Parathyroid adenoma (tissue), 2 donors: Measurements from ENCODE around the gene ACHE.

Experiments used
- H2AFZ ChIP-seq: fragments of 300-600 bp; sonication (generic); one replicate; pipeline ENCODE4 v1.7.0; 2017; ENCODE audit warnings: antibody characterized with exemption, mild to moderate bottlenecking
- H3K27ac ChIP-seq: fragments of 300-600 bp; sonication (generic); one replicate; pipeline ENCODE4 v1.7.0; 2017
- H3K27me3 ChIP-seq: fragments of 300-600 bp; sonication (generic); one replicate; pipeline ENCODE4 v1.7.0; 2017; ENCODE audit warnings: low read length; ENCODE audit not compliant: control insufficient read depth, insufficient read depth
- H3K36me3 ChIP-seq: fragments of 300-600 bp; sonication (generic); one replicate; pipeline ENCODE4 v1.7.0; 2017; ENCODE audit warnings: low read length; ENCODE audit not compliant: control insufficient read depth, insufficient read depth
- H3K4me1 ChIP-seq: fragments of 300-600 bp; sonication (generic); one replicate; pipeline ENCODE4 v1.7.0; 2017; ENCODE audit warnings: control low read depth
- H3K4me2 ChIP-seq: fragments of 300-600 bp; sonication (generic); one replicate; pipeline ENCODE4 v1.7.0; 2017; ENCODE audit warnings: low read length
- H3K4me3 ChIP-seq: fragments of 300-600 bp; sonication (generic); one replicate; pipeline ENCODE4 v1.7.0; 2017; ENCODE audit warnings: low read depth, low read length
- H3K79me2 ChIP-seq: fragments of 300-600 bp; sonication (generic); one replicate; pipeline ENCODE4 v1.7.0; 2017; ENCODE audit warnings: control low read depth
- H3K9ac ChIP-seq: fragments of 300-600 bp; sonication (generic); one replicate; pipeline ENCODE4 v1.7.0; 2017; ENCODE audit warnings: mild to moderate bottlenecking
- H3K9me3 ChIP-seq: fragments of 300-600 bp; sonication (generic); one replicate; pipeline ENCODE4 v1.7.0; 2017; ENCODE audit warnings: low read length; ENCODE audit not compliant: control insufficient read depth
- CTCF ChIP-seq: fragments of 300-600 bp; sonication (generic); IDR thresholded peaks from one replicate; pipeline ENCODE4 v1.7.0; 2017; ENCODE audit warnings: antibody characterized with exemption, mild to moderate bottlenecking
- donor health status: primary hyperparathyroidism.

Gene ACHE

GRCh38 chr7:100878013-100878412 lies 17.7 kb downstream of the ACHE start:
- no peak overlapping the region for H3K9ac ChIP-seq
- H3K27ac ChIP-seq = no peak overlapping the region
- H3K4me2 ChIP-seq = no peak overlapping the region
- no peak for TF ChIP-seq CTCF
- no peaks in the 10 kb centered on the region for H3K9me3 ChIP-seq
- H3K79me2 ChIP-seq = peaks cover 40% of the 10 kb centered on the region
- no peak overlapping the region for H3K4me3 ChIP-seq
- peaks cover 16% of the 10 kb centered on the region for H3K4me1 ChIP-seq
- no peaks in the 10 kb centered on the region for H3K36me3 ChIP-seq
- no peaks in the 10 kb centered on the region for H3K27me3 ChIP-seq
- no peak overlapping the region for H2AFZ ChIP-seq

GRCh38 chr7:100875356-100875751 lies 20.3 kb downstream of the ACHE start:
- peak overlapping the region; percentile 90 for H2AFZ ChIP-seq
- H3K27me3 ChIP-seq = no peaks in the 10 kb centered on the region
- H3K4me3 ChIP-seq = peak overlapping the region; percentile 97
- H3K4me2 ChIP-seq = peak overlapping the region; percentile 92
- peaks cover 36% of the 10 kb centered on the region for H3K79me2 ChIP-seq
- peak overlapping the region; percentile 96 for H3K9ac ChIP-seq
- no peaks in the 10 kb centered on the region for H3K36me3 ChIP-seq
- TF ChIP-seq CTCF = no peak
- H3K4me1 ChIP-seq = peaks cover 16% of the 10 kb centered on the region
- H3K9me3 ChIP-seq = no peaks in the 10 kb centered on the region
- H3K27ac ChIP-seq = peak overlapping the region; percentile 93

GRCh38 chr7:100874577-100875355 lies 20.9 kb downstream of the ACHE start, which contains the start of gene SRRT:
Gene SRRT, plus strand, starts transcription at chr7:100875103. Its CDS starts 488 bp downstream, at chr7:100875591.
- Histone ChIP-seq H3K79me2 (peaks cover 34% of the 10 kb centered on the region), H3K4me1 (peaks cover 16% of the 10 kb centered on the region), H3K9me3 (no peaks in the 10 kb centered on the region), H3K27me3 (no peaks in the 10 kb centered on the region), H3K4me3 (peak within 1 kb of the TSS; percentile 97), H2AFZ (peak within 1 kb of the TSS; percentile 90), H3K4me2 (peak within 1 kb of the TSS; percentile 92), H3K27ac (peak within 1 kb of the TSS; percentile 93), H3K9ac (peak within 1 kb of the TSS; percentile 96), H3K36me3 (no peaks in the 10 kb centered on the region)
- TF ChIP-seq CTCF = peak; percentile 63

DNA sequence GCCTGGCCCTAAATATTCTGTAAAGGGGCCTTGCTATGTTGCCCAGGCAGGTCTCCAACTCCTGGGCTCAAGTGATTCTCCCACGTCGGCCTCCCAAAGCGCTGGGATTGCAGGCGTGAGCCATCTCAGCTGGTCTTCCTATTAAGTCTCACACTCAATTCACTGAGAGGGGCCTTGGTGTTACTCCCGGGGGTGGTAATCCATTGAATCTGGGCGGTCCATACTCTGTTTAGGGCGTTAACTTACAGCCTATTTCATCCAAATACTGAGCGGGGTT lies 21.4 kb downstream of the ACHE start:
- peaks cover 31% of the 10 kb centered on the region for H3K79me2 ChIP-seq
- H3K9ac ChIP-seq = peak overlapping the region; percentile 82
- H2AFZ ChIP-seq = peak overlapping the region; percentile 90
- peak overlapping the region; percentile 92 for H3K4me2 ChIP-seq
- H3K4me1 ChIP-seq = peaks cover 16% of the 10 kb centered on the region
- no peaks in the 10 kb centered on the region for H3K36me3 ChIP-seq
- no peaks in the 10 kb centered on the region for H3K27me3 ChIP-seq
- peak overlapping the region; percentile 97 for H3K4me3 ChIP-seq
- TF ChIP-seq CTCF = no peak
- no peaks in the 10 kb centered on the region for H3K9me3 ChIP-seq
- peak overlapping the region; percentile 93 for H3K27ac ChIP-seq
